Measurements from ENCODE around the gene CEP83. TPM values are rescaled to one million over a fixed set of nuclear protein-coding genes. Genes with fewer than 3 reads are reported as not detected.

CEP83 gene
- total and polyA plus RNA-seq, 8 donors, result 7.0 to 14.5 (median 8.7) TPM

DNA sequence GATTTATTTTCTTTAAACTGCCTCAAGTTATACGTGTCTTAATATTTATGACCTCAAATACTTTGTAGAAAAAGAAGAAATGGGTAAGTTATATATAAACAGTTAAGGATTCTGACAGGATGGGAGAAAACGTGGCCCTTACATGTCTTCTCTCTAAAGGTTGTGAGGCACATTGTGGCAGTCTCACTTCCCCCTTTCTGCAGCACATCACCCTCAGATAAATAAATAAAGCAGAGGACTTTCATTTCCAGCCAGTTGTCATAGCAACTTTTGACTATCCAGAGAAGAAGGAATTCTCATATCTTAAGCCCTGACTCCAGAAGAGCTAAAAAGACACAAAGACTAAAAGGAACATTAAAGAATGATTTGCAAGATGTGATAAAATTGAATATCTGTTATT, 28.8 kb upstream of the CEP83 start:
- no peak overlapping the region for H3K27ac ChIP-seq
- H3K36me3 ChIP-seq, result no peaks in the 10 kb centered on the region
- intact Hi-C loops (cut with DNase I), result no loop called here
- DNase-seq (no peak), FAIRE-seq (no peak), ATAC-seq (no peak)
- H3K27me3 ChIP-seq, result no peaks in the 10 kb centered on the region
- H3K4me3 ChIP-seq, result no peak overlapping the region
- H3K9me3 ChIP-seq, result no peaks in the 10 kb centered on the region
- TF ChIP-seq CTCF (IDR thresholded peaks at IDR 0.05), result no peak
- 23 to 31% methylated on average over 2 of the region's 2 CpGs for WGBS, 2 donors
- no peaks in the 10 kb centered on the region for H3K4me1 ChIP-seq

- 7 to 12% methylated on average over 1 of the region's 1 CpG for WGBS, 2 donors
- Histone ChIP-seq H3K36me3 (no peaks in the 10 kb centered on the region), H3K27me3 (no peaks in the 10 kb centered on the region), H3K4me3 (no peak overlapping the region), H3K9me3 (no peaks in the 10 kb centered on the region), H3K27ac (no peak overlapping the region), H3K4me1 (no peaks in the 10 kb centered on the region)
- DNase-seq (no peak), FAIRE-seq (no peak), ATAC-seq (no peak)
- intact Hi-C loops (cut with DNase I), result no loop called here
- no peak for TF ChIP-seq CTCF (IDR thresholded peaks at IDR 0.05)
These were observed 22.1 kb upstream of the CEP83 start for GRCh38 chr12:94481734-94482133.

DNA sequence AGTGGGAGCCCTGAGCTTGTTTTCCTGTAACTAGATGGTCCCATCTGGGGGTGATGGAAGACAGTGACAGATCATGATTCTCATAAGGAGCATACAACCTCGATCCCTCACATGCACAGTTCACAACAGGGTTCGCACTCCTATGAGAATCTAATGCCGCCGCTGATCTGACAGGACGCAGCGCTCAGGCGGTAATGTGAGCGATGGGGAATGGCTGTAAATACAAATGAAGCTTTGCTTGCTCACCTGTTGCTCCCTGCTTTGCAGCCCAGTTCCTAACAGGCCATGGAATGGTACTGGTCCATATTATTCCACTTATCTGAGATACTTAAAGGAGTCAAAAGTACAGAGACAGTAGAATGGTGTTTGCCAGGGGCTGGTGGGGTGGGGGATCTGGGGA, 9.9 kb upstream of the CEP83 start:
- FAIRE-seq (no peak), DNase-seq (no peak), ATAC-seq (no peak)
- Histone ChIP-seq H3K27me3 (no peaks in the 10 kb centered on the region), H3K9me3 (no peaks in the 10 kb centered on the region), H3K4me1 (no peaks in the 10 kb centered on the region), H3K4me3 (no peak overlapping the region), H3K36me3 (no peaks in the 10 kb centered on the region), H3K27ac (no peak overlapping the region)
- no peak for TF ChIP-seq CTCF (IDR thresholded peaks at IDR 0.05)
- intact Hi-C loops (cut with DNase I), result no loop called here
- WGBS, 2 donors, result 87 to 89% methylated on average over 8 of the region's 8 CpGs

DNA sequence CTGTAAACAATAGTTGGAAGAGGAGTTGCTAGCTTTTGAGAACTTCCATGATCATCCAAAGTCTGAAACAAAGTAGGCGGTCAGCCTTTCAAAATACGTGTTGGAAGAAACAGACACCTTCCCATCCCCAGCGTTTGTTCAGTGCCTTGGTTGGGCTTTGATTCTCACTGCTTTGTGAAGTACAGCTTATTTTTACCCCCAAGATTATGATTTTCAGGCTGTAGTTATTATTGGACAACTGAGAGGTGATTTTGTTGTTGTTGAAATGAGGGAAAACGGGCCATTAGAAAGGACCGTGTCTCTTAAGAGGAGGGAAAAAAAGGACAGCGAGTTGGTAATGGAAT, 921 bp upstream of the CEP83 start:
- intact Hi-C loops (cut with DNase I), result no loop called here
- ATAC-seq (no peak), DNase-seq (no peak), FAIRE-seq (no peak)
- Histone ChIP-seq H3K36me3 (no peaks in the 10 kb centered on the region), H3K4me1 (peaks cover 0 to 6% (median 4%) of the 10 kb centered on the region in 3 donors), H3K9me3 (no peaks in the 10 kb centered on the region), H3K4me3 (peak overlapping the region; percentile 71 to 91 (median 76)), H3K27ac (peak overlapping the region in 3 of 4 donors; percentile 73 to 86 (median 85)), H3K27me3 (no peaks in the 10 kb centered on the region)
- TF ChIP-seq CTCF (IDR thresholded peaks at IDR 0.05), result no peak
- 15 to 22% methylated on average over 6 of the region's 6 CpGs for WGBS, 2 donors

DNA sequence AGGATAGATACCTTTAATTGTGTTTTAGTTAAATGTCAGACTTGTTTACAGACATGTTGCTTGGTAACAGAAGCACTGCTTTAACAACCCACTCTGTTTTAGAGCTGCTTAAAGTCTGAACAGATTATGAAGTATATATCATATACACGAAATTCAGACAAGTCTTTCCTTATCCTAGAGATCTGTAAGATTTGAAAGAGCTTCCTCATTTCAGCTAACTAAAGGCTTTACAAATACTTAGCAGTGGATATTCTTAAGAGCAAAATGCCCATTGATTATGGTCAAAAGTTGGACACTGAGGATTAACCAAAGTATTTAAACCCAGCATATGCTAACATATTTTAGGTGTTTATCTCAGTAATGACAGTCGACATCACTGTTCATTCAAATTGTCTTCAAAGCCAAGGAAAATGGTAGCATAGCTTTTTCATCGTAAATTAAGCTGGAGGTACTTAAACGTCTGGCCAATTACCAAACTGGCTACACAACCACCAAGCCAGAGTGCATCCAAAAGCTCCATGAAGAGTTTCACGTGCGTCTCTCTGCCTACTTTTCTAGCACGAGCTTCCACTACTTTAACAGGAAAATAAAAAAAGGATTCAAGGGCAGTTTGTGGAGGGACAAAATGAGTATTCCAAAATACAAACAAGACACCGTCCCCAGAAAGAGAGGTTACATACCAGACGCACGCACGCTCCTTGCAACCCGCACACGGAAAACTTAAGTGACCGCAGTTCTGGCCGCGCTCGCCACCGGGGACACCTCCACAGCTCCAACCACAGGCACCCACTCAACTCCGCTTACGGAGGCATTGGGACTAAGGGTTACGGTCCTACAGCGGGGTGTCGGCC, 565 bp downstream of the CEP83 start:
- ATAC-seq, result peak; percentile 53 to 70 (median 62)
- intact Hi-C loops (cut with DNase I), result no loop called here
- 1% methylated on average over 23 of the region's 23 CpGs for WGBS, 2 donors
- H3K36me3 ChIP-seq, result no peaks in the 10 kb centered on the region
- peaks cover 0 to 6% (median 4%) of the 10 kb centered on the region in 3 donors for H3K4me1 ChIP-seq
- FAIRE-seq, result no peak
- H3K9me3 ChIP-seq, result no peaks in the 10 kb centered on the region
- no peak for TF ChIP-seq CTCF (IDR thresholded peaks at IDR 0.05)
- H3K27ac ChIP-seq, result peak overlapping the region; percentile 73 to 89 (median 86)
- DNase-seq, result no peak
- no peaks in the 10 kb centered on the region for H3K27me3 ChIP-seq
- H3K4me3 ChIP-seq, result peak overlapping the region; percentile 71 to 91 (median 76)
